ENCODE results near the gene BABAM2. TPM values are rescaled to one million over a fixed set of nuclear protein-coding genes. Genes with fewer than 3 reads are reported as not detected.

The BABAM2 gene
- polyA plus RNA-seq, 3 donors from 2014 or later: 52.4 to 89.2 (median 74.1) TPM

- H3K36me3 Mint-ChIP-seq: no peaks in the 10 kb centered on the region
- peak overlapping the region in 3 of 5 donors; percentile 80 to 84 (median 83) for H3K4me3 Mint-ChIP-seq
- H3K27me3 Mint-ChIP-seq (ENCODE audit: low read depth in 3 of 3): peaks cover 15 to 35% (median 18%) of the 10 kb centered on the region in 3 donors
- peak overlapping the region; percentile 97 to 100 (median 98) for H3K27ac Mint-ChIP-seq
- DNase-seq: no peak
- peaks cover 54 to 62% of the 10 kb centered on the region in 2 donors for H3K4me1 Mint-ChIP-seq
- peaks cover 0 to 4% (median 0%) of the 10 kb centered on the region in 6 donors for H3K9me3 Mint-ChIP-seq
These were observed 467.6 kb downstream of the BABAM2 start for GRCh38 chr2:28357948-28358667.

- peak in 1 of 3 donors; percentile 23 for DNase-seq
- Mint-ChIP-seq H3K9me3 (peaks cover 0 to 4% (median 0%) of the 10 kb centered on the region in 6 donors), H3K36me3 (no peaks in the 10 kb centered on the region), H3K4me1 (peaks cover 60 to 68% of the 10 kb centered on the region in 2 donors), H3K4me3 (peak overlapping the region; percentile 80 to 85 (median 83)), H3K27me3 (ENCODE audit: low read depth in 3 of 3) (peaks cover 16 to 35% (median 16%) of the 10 kb centered on the region in 3 donors), H3K27ac (peak overlapping the region; percentile 97 to 100 (median 98))
These were observed 468.2 kb downstream of the BABAM2 start for GRCh38 chr2:28358668-28359201.

GRCh38 chr2:28359222-28360057, 468.9 kb downstream of the BABAM2 start:
- DNase-seq: peak; percentile 96 to 98 (median 98)
- Mint-ChIP-seq H3K4me1 (peaks cover 67 to 74% of the 10 kb centered on the region in 2 donors), H3K36me3 (no peaks in the 10 kb centered on the region), H3K4me3 (peak overlapping the region; percentile 80 to 85 (median 83)), H3K27me3 (ENCODE audit: low read depth in 3 of 3) (peaks cover 16 to 38% (median 16%) of the 10 kb centered on the region in 3 donors), H3K9me3 (peaks cover 0 to 4% (median 0%) of the 10 kb centered on the region in 6 donors), H3K27ac (peak overlapping the region; percentile 97 to 100 (median 98))

GRCh38 chr2:28360058-28360717, 469.7 kb downstream of the BABAM2 start:
- DNase-seq: peak; percentile 45 to 52 (median 52)
- peaks cover 0 to 4% (median 0%) of the 10 kb centered on the region in 6 donors for H3K9me3 Mint-ChIP-seq
- peak overlapping the region; percentile 80 to 85 (median 83) for H3K4me3 Mint-ChIP-seq
- H3K27ac Mint-ChIP-seq: peak overlapping the region; percentile 97 to 100 (median 98)
- H3K27me3 Mint-ChIP-seq (ENCODE audit: low read depth in 3 of 3): peaks cover 16 to 34% (median 16%) of the 10 kb centered on the region in 3 donors
- peaks cover 75 to 78% of the 10 kb centered on the region in 2 donors for H3K4me1 Mint-ChIP-seq
- H3K36me3 Mint-ChIP-seq: no peaks in the 10 kb centered on the region

GRCh38 chr2:28360718-28361293, 470.3 kb downstream of the BABAM2 start:
- Mint-ChIP-seq H3K4me1 (peaks cover 81 to 82% of the 10 kb centered on the region in 2 donors), H3K27ac (peak overlapping the region; percentile 97 to 100 (median 98)), H3K4me3 (peak overlapping the region; percentile 44 to 85 (median 83)), H3K36me3 (no peaks in the 10 kb centered on the region), H3K27me3 (ENCODE audit: low read depth in 3 of 3) (peaks cover 15 to 35% (median 16%) of the 10 kb centered on the region in 3 donors), H3K9me3 (peaks cover 0 to 4% (median 0%) of the 10 kb centered on the region in 6 donors)
- no peak for DNase-seq

GRCh38 chr2:28361991-28362710, 471.6 kb downstream of the BABAM2 start:
- Mint-ChIP-seq H3K27ac (peak overlapping the region in 5 of 6 donors; percentile 87 to 100 (median 97)), H3K27me3 (ENCODE audit: low read depth in 3 of 3) (peaks cover 16 to 42% (median 19%) of the 10 kb centered on the region in 3 donors), H3K9me3 (peaks cover 0 to 4% (median 0%) of the 10 kb centered on the region in 6 donors), H3K4me1 (peaks cover 89 to 95% of the 10 kb centered on the region in 2 donors), H3K4me3 (peak overlapping the region in 4 of 5 donors; percentile 7 to 70 (median 24)), H3K36me3 (no peaks in the 10 kb centered on the region)
- no peak for DNase-seq

- peaks cover 93 to 100% of the 10 kb centered on the region in 2 donors for H3K4me1 Mint-ChIP-seq
- no peaks in the 10 kb centered on the region for H3K36me3 Mint-ChIP-seq
- H3K27me3 Mint-ChIP-seq (ENCODE audit: low read depth in 3 of 3): peaks cover 16 to 38% (median 19%) of the 10 kb centered on the region in 3 donors
- peak overlapping the region in 4 of 6 donors; percentile 87 to 100 (median 97) for H3K27ac Mint-ChIP-seq
- DNase-seq: no peak
- peaks cover 0 to 4% (median 0%) of the 10 kb centered on the region in 6 donors for H3K9me3 Mint-ChIP-seq
- no peak overlapping the region for H3K4me3 Mint-ChIP-seq
These were observed 472.5 kb downstream of the BABAM2 start for GRCh38 chr2:28362991-28363521.

- Mint-ChIP-seq H3K9me3 (peaks cover 0 to 4% (median 0%) of the 10 kb centered on the region in 6 donors), H3K27ac (peak overlapping the region in 5 of 6 donors; percentile 64 to 97 (median 77)), H3K4me1 (peaks cover 91 to 96% of the 10 kb centered on the region in 2 donors), H3K27me3 (ENCODE audit: low read depth in 3 of 3) (peaks cover 13 to 35% (median 18%) of the 10 kb centered on the region in 3 donors), H3K36me3 (no peaks in the 10 kb centered on the region), H3K4me3 (peak overlapping the region in 3 of 5 donors; percentile 27 to 53 (median 29))
- no peak for DNase-seq
These were observed 473.3 kb downstream of the BABAM2 start for GRCh38 chr2:28363686-28364280.

GRCh38 chr2:28364610-28365009, 474.1 kb downstream of the BABAM2 start:
- H3K36me3 Mint-ChIP-seq: no peaks in the 10 kb centered on the region
- DNase-seq: no peak
- peak overlapping the region in 3 of 5 donors; percentile 27 to 43 (median 33) for H3K4me3 Mint-ChIP-seq
- peaks cover 5 to 28% (median 10%) of the 10 kb centered on the region in 3 donors for H3K27me3 Mint-ChIP-seq (ENCODE audit: low read depth in 3 of 3)
- H3K4me1 Mint-ChIP-seq: peaks cover 85 to 89% of the 10 kb centered on the region in 2 donors
- H3K27ac Mint-ChIP-seq: peak overlapping the region in 5 of 6 donors; percentile 73 to 98 (median 94)
- H3K9me3 Mint-ChIP-seq: no peaks in the 10 kb centered on the region

GRCh38 chr2:28365158-28365557, 474.6 kb downstream of the BABAM2 start:
- Mint-ChIP-seq H3K27me3 (ENCODE audit: low read depth in 3 of 3) (peaks cover 0 to 23% (median 8%) of the 10 kb centered on the region in 3 donors), H3K9me3 (no peaks in the 10 kb centered on the region), H3K4me3 (peak overlapping the region; percentile 4 to 43 (median 27)), H3K4me1 (peaks cover 82 to 83% of the 10 kb centered on the region in 2 donors), H3K36me3 (no peaks in the 10 kb centered on the region), H3K27ac (peak overlapping the region; percentile 32 to 98 (median 93))
- no peak for DNase-seq

GRCh38 chr2:28366149-28366495, 475.6 kb downstream of the BABAM2 start:
- DNase-seq: no peak
- Mint-ChIP-seq H3K27ac (peak overlapping the region; percentile 92 to 98 (median 96)), H3K4me3 (peak overlapping the region; percentile 57 to 89 (median 72)), H3K9me3 (no peaks in the 10 kb centered on the region), H3K36me3 (no peaks in the 10 kb centered on the region), H3K27me3 (ENCODE audit: low read depth in 3 of 3) (peaks cover 0 to 14% (median 8%) of the 10 kb centered on the region in 3 donors), H3K4me1 (peaks cover 77 to 81% of the 10 kb centered on the region in 2 donors)
